HEK293 (cell line): ENCODE results near the gene MPPED1.

Experiments used
- CTCF ChIA-PET: fragments of 350-600 bp; formaldehyde crosslinking; extraction: SDS; loops from one replicate; lab custom pipeline; 2021; ENCODE audit warnings: antibody characterized with exemption; lab: Yijun Ruan, JAX
- POLR2A ChIA-PET: fragments of 300-600 bp; formaldehyde crosslinking; extraction: SDS; loops from one replicate; lab custom pipeline; 2020; ENCODE audit warnings: antibody characterized with exemption, inconsistent platforms; lab: Yijun Ruan, JAX
- H3K27ac ChIP-seq: fragments of 200-500 bp; sonication (Bioruptor generic); 2 replicates; pipeline ENCODE4 v1.5.1; 2014; ENCODE audit warnings: low read depth, low read length, control low read depth, inconsistent platforms; ENCODE audit errors: extremely low read depth
- H3K36me3 ChIP-seq, 2 experiments: fragments of 200-500 bp in 1 of 2; sonication (Bioruptor generic) in 1 of 2; 1 replicate in 1 of 2; 2 replicates in 1 of 2; pipeline ENCODE4 v1.5.1; 2014 to 2017; ENCODE audit warnings: inconsistent platforms in 2 of 2, low read length in 2 of 2; ENCODE audit not compliant: control insufficient read depth in 2 of 2, insufficient read depth in 1 of 2
- H3K4me1 ChIP-seq: fragments of 200-500 bp; sonication (Bioruptor generic); 2 replicates; pipeline ENCODE4 v1.5.1; 2014; ENCODE audit warnings: mild to moderate bottlenecking, low read length, inconsistent platforms; ENCODE audit not compliant: control insufficient read depth, insufficient read depth
- H3K4me3 ChIP-seq: 2 replicates; pipeline ENCODE4 v1.5.1; 2011; ENCODE audit warnings: low read depth, mild to moderate bottlenecking, control low read depth, low read length, moderate library complexity
- H3K9me3 ChIP-seq: fragments of 200-500 bp; sonication (Bioruptor generic); 2 replicates; pipeline ENCODE4 v1.5.1; 2014; ENCODE audit warnings: low read depth, low read length, inconsistent platforms; ENCODE audit not compliant: control insufficient read depth, insufficient read depth
- AEBP2 ChIP-seq: fragments of 450-650 bp; formaldehyde crosslinking; IDR thresholded peaks from 2 replicates; pipeline ENCODE4 v1.5.1; 2016; ENCODE audit warnings: missing biosample characterization, missing genetic modification characterization, borderline replicate concordance
- BCL6B ChIP-seq: fragments of 450-650 bp; formaldehyde crosslinking; IDR thresholded peaks from 2 replicates; pipeline ENCODE4 v1.5.1; 2017; ENCODE audit warnings: missing biosample characterization, missing genetic modification characterization
- EGR2 ChIP-seq: fragments of 450-650 bp; formaldehyde crosslinking; IDR thresholded peaks from 2 replicates; pipeline ENCODE4 v1.5.1; 2016; ENCODE audit warnings: low read depth, missing biosample characterization, missing genetic modification characterization
- GLI4 ChIP-seq: fragments of 450-650 bp; formaldehyde crosslinking; IDR thresholded peaks from 2 replicates; pipeline ENCODE4 v1.5.1; 2016; ENCODE audit warnings: missing biosample characterization, missing genetic modification characterization
- HOXA7 ChIP-seq: sonication (generic); formaldehyde crosslinking; IDR thresholded peaks from 2 replicates; pipeline ENCODE4 v1.8.1; 2022; ENCODE audit warnings: missing genetic modification reagents, borderline replicate concordance
- KLF10 ChIP-seq: fragments of 450-650 bp; IDR thresholded peaks from 2 replicates; pipeline ENCODE4 v1.5.1; 2018; ENCODE audit warnings: missing biosample characterization, mild to moderate bottlenecking, missing genetic modification characterization
- KLF17 ChIP-seq: fragments of 450-650 bp; formaldehyde crosslinking; IDR thresholded peaks from 2 replicates; pipeline ENCODE4 v1.5.1; 2016; ENCODE audit warnings: missing biosample characterization, missing genetic modification characterization
- KLF9 ChIP-seq: fragments of 450-650 bp; formaldehyde crosslinking; IDR thresholded peaks from 2 replicates; pipeline ENCODE4 v1.5.1; 2016; ENCODE audit warnings: missing biosample characterization, missing genetic modification characterization, low read depth
- MEIS1 ChIP-seq: sonication (generic); formaldehyde crosslinking; IDR thresholded peaks from 2 replicates; pipeline ENCODE4 v1.8.1; 2022; ENCODE audit warnings: missing genetic modification reagents, mild to moderate bottlenecking, borderline replicate concordance
- PRDM4 ChIP-seq: fragments of 450-650 bp; formaldehyde crosslinking; IDR thresholded peaks from 2 replicates; pipeline ENCODE4 v1.5.1; 2017; ENCODE audit warnings: missing biosample characterization, missing genetic modification characterization
- ZBTB6 ChIP-seq: fragments of 450-650 bp; formaldehyde crosslinking; IDR thresholded peaks from 2 replicates; pipeline ENCODE4 v1.5.1; 2017; ENCODE audit warnings: missing biosample characterization, missing genetic modification characterization
- ZFP3 ChIP-seq: fragments of 450-650 bp; formaldehyde crosslinking; IDR thresholded peaks from 2 replicates; pipeline ENCODE4 v1.5.1; 2016; ENCODE audit warnings: low read depth, missing biosample characterization, missing genetic modification characterization
- ZFP37 ChIP-seq: fragments of 450-650 bp; formaldehyde crosslinking; IDR thresholded peaks from 2 replicates; pipeline ENCODE4 v1.5.1; 2016; ENCODE audit warnings: missing biosample characterization, missing genetic modification characterization
- ZNF114 ChIP-seq: fragments of 450-650 bp; formaldehyde crosslinking; IDR thresholded peaks from 2 replicates; pipeline ENCODE4 v1.5.0; 2017; ENCODE audit warnings: missing biosample characterization, missing genetic modification characterization
- ZNF211 ChIP-seq: fragments of 450-650 bp; formaldehyde crosslinking; IDR thresholded peaks from 2 replicates; pipeline ENCODE4 v1.5.1; 2016; ENCODE audit warnings: low read depth, missing biosample characterization, missing genetic modification characterization
- ZNF23 ChIP-seq: fragments of 450-650 bp; formaldehyde crosslinking; IDR thresholded peaks from 2 replicates; pipeline ENCODE4 v1.5.1; 2016; ENCODE audit warnings: missing biosample characterization, missing genetic modification characterization, borderline replicate concordance
- ZNF324 ChIP-seq: fragments of 450-650 bp; formaldehyde crosslinking; IDR thresholded peaks from 2 replicates; pipeline ENCODE4 v1.5.1; 2016; ENCODE audit warnings: missing biosample characterization, missing genetic modification characterization
- ZNF394 ChIP-seq: fragments of 450-650 bp; formaldehyde crosslinking; IDR thresholded peaks from 2 replicates; pipeline ENCODE4 v1.5.1; 2016; ENCODE audit warnings: missing biosample characterization, missing genetic modification characterization, mild to moderate bottlenecking, moderate library complexity, borderline replicate concordance
- ZNF521 ChIP-seq: fragments of 450-650 bp; formaldehyde crosslinking; IDR thresholded peaks from 2 replicates; pipeline ENCODE4 v1.5.1; 2017; ENCODE audit warnings: missing biosample characterization, mild to moderate bottlenecking, missing genetic modification characterization
- ZNF530 ChIP-seq: fragments of 450-650 bp; formaldehyde crosslinking; IDR thresholded peaks from 2 replicates; pipeline ENCODE4 v1.5.1; 2016; ENCODE audit warnings: low read depth, missing biosample characterization, missing genetic modification characterization
- ZNF558 ChIP-seq: fragments of 450-650 bp; formaldehyde crosslinking; IDR thresholded peaks from 2 replicates; pipeline ENCODE4 v1.5.1; 2016; ENCODE audit warnings: missing biosample characterization, missing genetic modification characterization
- ZNF629 ChIP-seq: fragments of 450-650 bp; formaldehyde crosslinking; IDR thresholded peaks from 2 replicates; pipeline ENCODE4 v1.5.1; 2017; ENCODE audit warnings: missing biosample characterization, missing genetic modification characterization
- ZNF654 ChIP-seq: fragments of 450-650 bp; formaldehyde crosslinking; IDR thresholded peaks from 2 replicates; pipeline ENCODE4 v1.5.1; 2016; ENCODE audit warnings: low read depth, missing biosample characterization, missing genetic modification characterization
- ZNF670 ChIP-seq: fragments of 450-650 bp; formaldehyde crosslinking; IDR thresholded peaks from 2 replicates; pipeline ENCODE4 v1.5.1; 2016; ENCODE audit warnings: missing biosample characterization, missing genetic modification characterization, low read depth
- ZNF776 ChIP-seq: fragments of 450-650 bp; formaldehyde crosslinking; IDR thresholded peaks from 2 replicates; pipeline ENCODE4 v1.5.0; 2017; ENCODE audit warnings: missing biosample characterization, missing genetic modification characterization, borderline replicate concordance
- ZNF785 ChIP-seq: fragments of 450-650 bp; formaldehyde crosslinking; IDR thresholded peaks from 2 replicates; pipeline ENCODE4 v1.5.1; 2016; ENCODE audit warnings: missing biosample characterization, missing genetic modification characterization
- ZNF837 ChIP-seq: fragments of 450-650 bp; formaldehyde crosslinking; IDR thresholded peaks from 2 replicates; pipeline ENCODE4 v1.5.1; 2016; ENCODE audit warnings: missing biosample characterization, missing genetic modification characterization

Gene MPPED1

GRCh38 chr22:43490311-43490710, 78.5 kb downstream of the MPPED1 start (continued):
- no peak for TF ChIP-seq ZNF324 (tag by site-specific recombination)
- TF ChIP-seq ZFP3 (tag by site-specific recombination): no peak
- TF ChIP-seq MEIS1: no peak
- no peak for TF ChIP-seq GLI4 (tag by site-specific recombination)
- no peak for TF ChIP-seq KLF17 (tag by site-specific recombination)

- H3K9me3 ChIP-seq: no peaks in the 10 kb centered on the region
- TF ChIP-seq ZNF211 (tag by site-specific recombination): no peak
- no peak for TF ChIP-seq ZNF530 (tag by site-specific recombination)
- TF ChIP-seq ZFP37 (tag by site-specific recombination): no peak
- TF ChIP-seq BCL6B (tag by site-specific recombination): peak; percentile 27; the same call in 1 of the 2 replicates
- TF ChIP-seq ZNF785 (tag by site-specific recombination): no peak
- TF ChIP-seq HOXA7 (CRISPR knock-in tag): no peak
- no peak for TF ChIP-seq ZNF558 (tag by site-specific recombination)
- TF ChIP-seq KLF9 (tag by site-specific recombination): no peak
- TF ChIP-seq ZNF629 (tag by site-specific recombination): no peak
- TF ChIP-seq ZNF23: no peak
- TF ChIP-seq ZNF837: no peak
- TF ChIP-seq ZNF521 (tag by site-specific recombination): 0 out of 2 replicates have a peak, but pooled peaks have one; percentile 77
- TF ChIP-seq ZBTB6 (tag by site-specific recombination): peak; percentile 9; the same call in 1 of the 2 replicates
- no peak for TF ChIP-seq ZNF670 (tag by site-specific recombination)
- TF ChIP-seq ZNF654 (tag by site-specific recombination): no peak
- no peaks in the 10 kb centered on the region for H3K4me1 ChIP-seq
- no peak overlapping the region for H3K27ac ChIP-seq
- H3K4me3 ChIP-seq: no peak overlapping the region
- ChIA-PET POLR2A (no interaction called here), CTCF (no interaction called here)
- no peaks in the 10 kb centered on the region for H3K36me3 ChIP-seq
Observed at GRCh38 chr22:43491177-43491576, 79.4 kb downstream of the MPPED1 start.

- ChIA-PET POLR2A (no interaction called here), CTCF (no interaction called here)
- Histone ChIP-seq H3K36me3 (no peaks in the 10 kb centered on the region), H3K4me1 (no peaks in the 10 kb centered on the region), H3K27ac (no peak overlapping the region), H3K9me3 (no peaks in the 10 kb centered on the region), H3K4me3 (no peak overlapping the region)
- TF ChIP-seq ZNF114 (tag by site-specific recombination) (no peak), PRDM4 (tag by site-specific recombination) (no peak), ZNF394 (tag by site-specific recombination) (no peak), KLF10 (tag by site-specific recombination) (no peak), ZNF776 (tag by site-specific recombination) (no peak), AEBP2 (tag by site-specific recombination) (no peak), EGR2 (peak; percentile 56; the same call in 1 of the 2 replicates)
Observed at GRCh38 chr22:43491737-43492136, 79.9 kb downstream of the MPPED1 start.
